Epithelial cell of alveolus of lung (primary cell): ENCODE data around the gene OR8G1. TPM values are rescaled to one million over a fixed set of nuclear protein-coding genes. Genes with fewer than 3 reads are reported as not detected.

Experiments
- total RNA-seq: library from RNA; depleted of rRNA; stranded (reverse); fragments of >200 nt; gene quantifications from 2 replicates; pipeline ENCODE4 v1.2.1, GENCODE V29; 2015

Gene OR8G1, protein sequence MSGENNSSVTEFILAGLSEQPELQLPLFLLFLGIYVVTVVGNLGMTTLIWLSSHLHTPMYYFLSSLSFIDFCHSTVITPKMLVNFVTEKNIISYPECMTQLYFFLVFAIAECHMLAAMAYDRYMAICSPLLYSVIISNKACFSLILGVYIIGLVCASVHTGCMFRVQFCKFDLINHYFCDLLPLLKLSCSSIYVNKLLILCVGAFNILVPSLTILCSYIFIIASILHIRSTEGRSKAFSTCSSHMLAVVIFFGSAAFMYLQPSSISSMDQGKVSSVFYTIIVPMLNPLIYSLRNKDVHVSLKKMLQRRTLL
- not detected in 2 replicates for total RNA-seq

DNA sequence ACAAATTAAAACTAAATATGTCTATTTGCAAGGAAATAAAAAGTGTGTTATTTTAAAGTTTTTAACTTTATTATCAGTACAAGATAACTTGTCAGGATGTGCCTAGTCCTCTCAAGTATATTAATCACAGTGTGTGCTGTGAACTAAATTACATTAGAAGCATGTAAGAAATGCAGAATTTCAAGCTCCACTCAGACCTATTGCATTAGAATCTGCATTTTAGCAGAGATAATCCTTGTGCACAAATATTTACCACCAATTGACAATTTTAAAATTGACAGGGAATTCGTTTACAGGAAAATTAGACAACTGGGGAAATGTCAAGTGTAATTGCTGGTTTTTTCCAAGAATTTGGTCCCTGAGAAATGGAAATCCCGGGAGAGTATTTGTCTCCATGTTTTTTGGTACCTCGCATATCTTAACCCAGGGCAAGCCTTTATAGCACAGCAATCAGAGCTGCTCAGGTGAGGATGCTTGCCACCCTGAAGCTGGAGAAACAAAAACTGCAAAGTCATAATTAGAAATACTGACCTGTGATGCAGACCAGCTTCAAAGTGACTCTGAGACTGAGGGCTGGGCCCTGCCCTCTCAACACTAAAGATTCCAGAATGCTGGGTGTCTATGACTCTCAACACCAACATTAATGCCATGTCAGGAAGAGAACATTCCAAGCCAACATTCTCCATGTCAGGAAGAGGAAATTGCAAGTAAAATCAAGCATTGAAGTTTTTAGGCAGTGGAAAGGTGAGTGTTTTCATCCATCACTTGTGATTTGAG is at the start of gene OR8G1:
OR8G1 (plus strand) TSS at position 475 of the 777 bp plus-strand sequence. CDS start 8,581 bp downstream, outside the sequence.

GRCh38 chr11:124256076-124256475 is 15.2 kb downstream of the OR8G1 start, which contains the start of gene OR8G5:
Gene OR8G5, plus strand, starts transcription at chr11:124256376. Its CDS starts 8,556 bp downstream, at chr11:124264932.

Other genes with a start within 250 kb of the OR8G1 start
- not detected in 2 replicates for gene OR10G6, start 245.9 kb upstream of the OR8G1 start, total RNA-seq
- not detected in 2 replicates for gene OR10G4, start 228.1 kb upstream of the OR8G1 start, total RNA-seq
- not detected in 2 replicates for gene OR10G9, start 218.1 kb upstream of the OR8G1 start, total RNA-seq
- not detected in 2 replicates for gene OR10G8, start 214.3 kb upstream of the OR8G1 start, total RNA-seq
- gene OR10G7, start 199.8 kb upstream of the OR8G1 start, total RNA-seq: not detected in 2 replicates
- 65.7 and 134 TPM in 2 replicates for gene VWA5A, start 125.6 kb upstream of the OR8G1 start, total RNA-seq
- not detected in 2 replicates for gene OR10D3, start 57.8 kb upstream of the OR8G1 start, total RNA-seq
- not detected in 2 replicates for gene OR8G5, start 15.3 kb downstream of the OR8G1 start, total RNA-seq
- under 0.01 TPM in 1 of 2 replicates, not detected in the other for gene OR8D1, start 72.9 kb downstream of the OR8G1 start, total RNA-seq
- not detected in 2 replicates for gene OR8D2, start 79.1 kb downstream of the OR8G1 start, total RNA-seq
- not detected in 2 replicates for gene OR8B2, start 143.4 kb downstream of the OR8G1 start, total RNA-seq
- not detected in 2 replicates for gene OR8B3, start 157.9 kb downstream of the OR8G1 start, total RNA-seq
- gene OR8B4, start 183.8 kb downstream of the OR8G1 start, total RNA-seq: not detected in 2 replicates
- not detected in 2 replicates for gene OR8B8, start 204.6 kb downstream of the OR8G1 start, total RNA-seq